Esophagus muscularis mucosa (tissue), 3 donors: ENCODE results near the gene SORCS2.

Experiments used
- CTCF ChIP-seq, 3 experiments: fragments of 200-600 bp in 2 of 3; fragments of 450-650 bp in 1 of 3; sonication (generic) in 2 of 3; IDR thresholded peaks; one replicate each; pipeline ENCODE4 v1.5.1; 2017 to 2019; ENCODE audit warnings: antibody characterized with exemption in 3 of 3, mild to moderate bottlenecking in 2 of 3, moderate library complexity in 1 of 3
- POLR2A ChIP-seq: fragments of 450-650 bp; IDR thresholded peaks from one replicate; pipeline ENCODE4 v1.6.1; 2017; ENCODE audit warnings: antibody characterized with exemption, moderate library complexity, mild to moderate bottlenecking, low read depth

GRCh38 chr4:7415927-7416686 is 223.8 kb downstream of the SORCS2 start:
- TF ChIP-seq POLR2A: no peak
- TF ChIP-seq CTCF (IDR thresholded peaks at IDR 0.05): no peak
